Stimulated activated CD4-positive, alpha-beta T cell treated with anti-CD3 and anti-CD28 coated beads, Interleukin-1b, Interleukin-23, amount 100 ng/mL, for 24 hours (primary cell): Measurements from ENCODE around the gene MCOLN2.
"Not testable (repeated sequence)": the region's sequence is repeated elsewhere in the genome, so short reads cannot be mapped to it uniquely, and the experiment has no call there.

Source experiments
- DNase-seq, 4 experiments: peaks; one replicate each; pipeline ENCODE4 v3.0.0-alpha.2; 2020; ENCODE audit warnings: low read depth in 4 of 4, low spot score in 1 of 4

The MCOLN2 gene

GRCh38 chr1:84902727-84903126 lies 94.2 kb downstream of the MCOLN2 start:
- DNase-seq: not testable (repeated sequence)

GRCh38 chr1:84899969-84900368 lies 96.9 kb downstream of the MCOLN2 start:
- no peak for DNase-seq

- DNase-seq: no peak
Measured at GRCh38 chr1:84896279-84896678, 100.6 kb downstream of the MCOLN2 start.

GRCh38 chr1:84892705-84893618 lies 104.0 kb downstream of the MCOLN2 start, which contains the start of gene LPAR3:
LPAR3 (minus strand) TSS chr1:84893206; CDS start chr1:84866120, 27,086 bp downstream.
- DNase-seq: peak in 2 of 4 experiments; percentile 15 to 27

GRCh38 chr1:84890566-84890965 lies 106.3 kb downstream of the MCOLN2 start:
- no peak for DNase-seq

GRCh38 chr1:84889437-84889836 lies 107.5 kb downstream of the MCOLN2 start:
- DNase-seq: no peak

- DNase-seq: peak in 1 of 4 experiments; percentile 1
Measured at GRCh38 chr1:84888753-84889152, 108.2 kb downstream of the MCOLN2 start.

- no peak for DNase-seq
Measured at GRCh38 chr1:84887261-84887934, 109.5 kb downstream of the MCOLN2 start.

GRCh38 chr1:84885469-84885868 lies 111.4 kb downstream of the MCOLN2 start:
- no peak for DNase-seq

- no peak for DNase-seq
Measured at GRCh38 chr1:84884671-84885389, 112.1 kb downstream of the MCOLN2 start.

GRCh38 chr1:84883286-84883685 lies 113.6 kb downstream of the MCOLN2 start:
- DNase-seq: no peak

- no peak for DNase-seq
Measured at GRCh38 chr1:84877592-84877991, 119.3 kb downstream of the MCOLN2 start.

GRCh38 chr1:84876353-84876752 lies 120.6 kb downstream of the MCOLN2 start:
- DNase-seq: no peak
